ENCODE results near the gene ENHO. TPM values are rescaled to one million over a fixed set of nuclear protein-coding genes. Genes with fewer than 3 reads are reported as not detected.

ENHO gene
- total RNA-seq, 1 donor: not detected

DNA sequence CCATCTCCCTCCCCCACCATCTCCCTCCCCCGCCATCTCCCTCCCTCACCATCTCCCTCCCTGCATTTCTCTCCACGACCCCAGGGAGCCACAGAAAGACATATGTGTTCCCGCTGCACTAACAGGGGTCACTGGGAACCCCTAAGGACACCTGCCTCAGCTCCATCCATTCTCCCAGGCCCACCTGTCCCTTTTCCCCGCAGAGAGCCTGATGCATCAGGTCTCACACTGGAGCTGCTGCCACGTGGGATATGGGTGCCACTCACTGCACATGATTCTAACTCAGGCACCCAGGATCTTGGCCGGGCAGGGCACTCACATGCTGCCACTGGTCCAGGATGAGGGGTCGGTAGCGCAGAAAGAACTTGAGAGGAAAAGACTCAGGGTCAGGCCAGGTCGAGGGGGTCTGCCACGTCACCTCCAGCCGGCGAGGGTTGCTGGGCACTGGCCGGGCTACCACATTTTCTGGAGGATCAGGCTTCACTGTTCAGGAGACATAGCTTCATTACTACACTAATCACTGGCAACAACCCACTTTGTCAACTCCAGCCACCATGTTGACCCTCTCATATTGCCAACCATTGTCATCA lies 33.2 kb upstream of the ENHO start:
- DNase-seq (ENCODE audit: low read depth): no peak
- H3K4me3 ChIP-seq (ENCODE audit: low read depth, low read length): no peak overlapping the region
- TF ChIP-seq, protein P1, sequence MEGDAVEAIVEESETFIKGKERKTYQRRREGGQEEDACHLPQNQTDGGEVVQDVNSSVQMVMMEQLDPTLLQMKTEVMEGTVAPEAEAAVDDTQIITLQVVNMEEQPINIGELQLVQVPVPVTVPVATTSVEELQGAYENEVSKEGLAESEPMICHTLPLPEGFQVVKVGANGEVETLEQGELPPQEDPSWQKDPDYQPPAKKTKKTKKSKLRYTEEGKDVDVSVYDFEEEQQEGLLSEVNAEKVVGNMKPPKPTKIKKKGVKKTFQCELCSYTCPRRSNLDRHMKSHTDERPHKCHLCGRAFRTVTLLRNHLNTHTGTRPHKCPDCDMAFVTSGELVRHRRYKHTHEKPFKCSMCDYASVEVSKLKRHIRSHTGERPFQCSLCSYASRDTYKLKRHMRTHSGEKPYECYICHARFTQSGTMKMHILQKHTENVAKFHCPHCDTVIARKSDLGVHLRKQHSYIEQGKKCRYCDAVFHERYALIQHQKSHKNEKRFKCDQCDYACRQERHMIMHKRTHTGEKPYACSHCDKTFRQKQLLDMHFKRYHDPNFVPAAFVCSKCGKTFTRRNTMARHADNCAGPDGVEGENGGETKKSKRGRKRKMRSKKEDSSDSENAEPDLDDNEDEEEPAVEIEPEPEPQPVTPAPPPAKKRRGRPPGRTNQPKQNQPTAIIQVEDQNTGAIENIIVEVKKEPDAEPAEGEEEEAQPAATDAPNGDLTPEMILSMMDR (IDR thresholded peaks at IDR 0.05; ENCODE audit: insufficient read depth, low read depth, low read length): no peak

DNA sequence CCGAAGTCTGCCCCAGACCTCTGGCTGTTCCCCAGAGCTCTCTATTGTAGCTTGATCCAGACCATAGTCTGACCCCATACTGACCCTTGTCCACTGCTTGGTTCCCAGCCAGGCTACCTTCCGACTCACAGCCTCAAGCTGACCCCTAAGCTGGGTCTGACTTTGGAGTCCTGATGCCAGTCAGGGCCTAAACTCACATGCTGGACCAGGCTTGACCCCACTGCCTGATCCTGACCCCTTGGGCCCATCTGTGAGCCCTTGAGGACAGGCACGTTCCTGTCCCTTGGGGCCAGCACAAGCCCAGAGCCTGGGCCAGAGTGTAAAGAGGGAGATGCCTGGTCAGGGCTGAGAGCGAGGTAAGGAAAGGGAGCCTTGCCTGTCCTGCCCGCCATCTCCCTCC lies 32.7 kb upstream of the ENHO start:
- no peak for DNase-seq (ENCODE audit: low read depth)
- TF ChIP-seq, protein P1 (IDR thresholded peaks at IDR 0.05; ENCODE audit: insufficient read depth, low read depth, low read length): no peak
- H3K4me3 ChIP-seq (ENCODE audit: low read depth, low read length): no peak overlapping the region

DNA sequence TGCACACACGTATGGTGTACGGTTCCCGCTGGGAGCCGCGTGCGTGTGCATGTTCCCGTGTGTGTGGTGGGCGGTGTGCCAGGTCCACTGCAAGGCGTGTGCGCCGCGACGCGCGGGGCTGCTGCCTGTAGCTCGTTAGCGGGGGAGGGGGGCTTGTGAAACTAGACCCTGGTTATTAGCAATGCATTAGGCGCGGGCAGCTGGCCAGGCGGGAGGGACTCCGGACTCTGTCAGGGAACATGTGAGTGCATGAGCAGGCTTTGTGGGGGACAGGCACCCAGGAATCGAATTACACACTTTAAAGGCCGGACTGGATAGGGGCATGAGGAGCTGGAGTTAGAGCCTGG lies 32.2 kb upstream of the ENHO start:
- H3K4me3 ChIP-seq (ENCODE audit: low read depth, low read length): no peak overlapping the region
- DNase-seq (ENCODE audit: low read depth): no peak
- TF ChIP-seq, protein P1 (IDR thresholded peaks at IDR 0.05; ENCODE audit: insufficient read depth, low read depth, low read length): no peak

DNA sequence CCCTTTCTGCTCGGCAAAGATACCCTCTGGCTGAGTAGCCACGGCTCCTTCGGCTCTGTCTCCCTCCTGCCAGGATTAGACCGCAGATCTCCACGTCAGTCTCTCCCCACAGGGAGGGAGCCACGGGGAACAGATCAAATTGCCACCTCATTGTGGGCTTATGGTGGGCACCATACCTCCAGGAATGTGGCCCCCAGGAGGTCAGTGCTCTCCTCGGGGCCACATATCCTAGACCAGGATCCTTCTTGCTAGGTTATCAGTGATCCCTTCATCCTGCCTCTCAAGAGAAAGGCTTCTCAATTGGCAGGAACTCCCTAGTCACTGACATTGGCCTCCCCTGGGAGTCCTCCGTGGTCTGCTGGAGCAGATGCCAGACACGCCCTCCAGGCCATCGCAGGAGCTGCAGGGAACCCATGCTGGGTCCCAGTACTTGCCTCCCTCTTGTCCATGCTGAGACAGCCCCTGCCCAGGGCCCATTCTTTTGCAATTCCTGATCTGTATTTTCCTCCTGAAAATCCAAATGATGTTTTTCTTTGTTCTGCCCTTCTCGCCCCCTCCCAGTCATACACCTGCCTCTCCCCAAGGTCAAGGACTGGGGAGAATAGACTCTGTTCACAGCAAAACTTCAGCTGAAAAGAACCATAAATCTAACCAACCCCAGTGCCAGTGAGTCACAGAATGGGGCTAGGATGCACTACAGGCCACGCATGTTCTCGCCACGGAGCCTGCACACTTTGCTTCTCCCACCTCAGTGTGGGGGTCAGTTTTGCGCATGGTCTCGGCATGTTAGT lies 31.6 kb upstream of the ENHO start:
- no peak overlapping the region for H3K4me3 ChIP-seq (ENCODE audit: low read depth, low read length)
- TF ChIP-seq, protein P1 (IDR thresholded peaks at IDR 0.05; ENCODE audit: insufficient read depth, low read depth, low read length): no peak
- DNase-seq (ENCODE audit: low read depth): no peak

DNA sequence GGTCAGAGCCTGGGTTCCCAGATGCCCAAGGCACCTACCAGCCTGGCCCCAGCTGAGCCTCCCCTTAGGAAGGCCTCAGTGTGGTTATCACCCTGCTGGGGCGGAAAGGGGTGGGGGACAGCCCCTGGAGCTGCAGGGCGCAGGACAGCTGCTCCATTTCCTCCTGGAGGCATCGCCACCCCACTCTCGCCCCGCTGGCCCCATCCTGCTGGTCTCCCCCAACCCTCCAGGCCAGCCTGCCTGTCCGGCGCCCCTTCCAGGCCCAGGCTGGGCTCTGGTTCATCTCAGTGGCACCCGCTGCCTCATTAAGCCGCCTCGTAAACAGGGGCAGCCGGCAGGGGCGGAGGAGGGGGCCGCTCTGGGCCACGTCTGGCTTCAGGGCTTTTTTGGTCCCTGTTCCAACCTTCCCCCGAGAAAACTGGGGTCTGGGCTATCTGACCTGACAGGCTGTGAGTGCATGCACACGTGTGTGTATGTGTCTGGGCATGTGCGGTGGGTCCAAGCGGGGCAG lies 30.8 kb upstream of the ENHO start:
- TF ChIP-seq, protein P1 (IDR thresholded peaks at IDR 0.05; ENCODE audit: insufficient read depth, low read depth, low read length): no peak
- H3K4me3 ChIP-seq (ENCODE audit: low read depth, low read length): no peak overlapping the region
- DNase-seq (ENCODE audit: low read depth): peak; percentile 12

DNA sequence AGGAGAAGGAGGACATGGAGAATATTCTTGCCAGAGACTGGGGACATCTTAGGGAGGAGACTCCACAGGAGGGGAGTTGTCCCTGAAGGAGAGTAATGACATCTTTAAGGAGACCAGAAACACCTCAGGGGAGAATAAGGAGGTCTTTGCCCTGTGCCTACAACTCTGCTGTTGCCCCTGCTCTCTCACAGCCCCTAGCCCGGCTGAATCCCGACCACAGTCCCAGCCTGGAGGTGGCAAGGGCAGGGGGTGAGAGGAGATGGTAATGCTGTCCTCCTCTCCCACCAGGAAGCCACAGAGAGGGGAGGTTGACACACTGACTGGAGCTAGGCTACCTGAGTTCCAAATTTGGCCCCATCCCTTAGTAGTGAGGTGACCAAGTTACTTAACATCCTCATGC lies 30.2 kb upstream of the ENHO start:
- TF ChIP-seq, protein P1 (IDR thresholded peaks at IDR 0.05; ENCODE audit: insufficient read depth, low read depth, low read length): no peak
- DNase-seq (ENCODE audit: low read depth): no peak
- no peak overlapping the region for H3K4me3 ChIP-seq (ENCODE audit: low read depth, low read length)
